DMS53 treated with DMSO at 0.1 percent for 48 hours (cell line): ENCODE data around the gene SUPT3H.

Source experiments
- DNase-seq: peaks from one replicate; lab custom pipeline; 2025; ENCODE audit not compliant: unreplicated experiment; lab: John Stamatoyannopoulos, UW

The SUPT3H gene

DNA sequence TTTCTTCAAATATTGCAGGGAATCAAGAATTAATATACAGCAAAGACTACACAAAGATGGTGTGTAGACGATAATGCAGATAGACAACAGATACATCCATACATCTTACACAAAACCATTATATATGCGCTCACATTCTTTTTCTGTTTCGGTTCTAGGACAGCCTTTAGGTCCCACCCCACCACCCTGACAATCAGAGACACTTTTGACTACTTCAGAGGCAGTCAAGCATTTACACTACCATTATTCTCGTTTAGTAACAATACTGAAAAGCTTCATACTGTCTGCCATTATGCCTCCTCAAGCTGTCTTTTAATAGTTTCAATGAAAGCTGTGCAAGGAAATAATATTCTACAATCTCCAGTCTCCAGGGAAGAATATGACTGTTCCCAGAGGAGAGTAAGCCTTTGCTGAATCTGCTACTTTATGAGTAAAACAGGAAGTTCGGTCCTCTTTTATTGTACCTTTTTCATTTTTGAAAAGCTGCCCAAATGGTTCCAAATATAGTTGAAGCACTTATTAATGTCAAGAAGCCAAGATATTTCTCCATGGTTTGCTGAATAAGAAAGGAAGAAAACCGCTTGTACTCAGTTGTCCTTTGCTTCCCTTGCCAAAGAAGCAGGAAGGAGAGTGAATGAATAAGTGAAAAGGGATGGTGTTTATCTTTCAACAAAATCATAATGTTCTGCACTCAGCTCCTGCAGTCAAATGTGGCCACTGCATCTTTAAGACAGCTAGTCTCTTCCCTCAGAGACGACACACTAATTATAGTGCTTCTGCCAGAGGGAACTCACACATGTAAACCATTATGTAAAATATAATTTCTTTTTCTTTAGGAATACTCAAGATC lies 521.9 kb downstream of the SUPT3H start:
- DNase-seq: no peak

- DNase-seq: no peak
These were observed 522.9 kb downstream of the SUPT3H start for GRCh38 chr6:44854712-44855443.

DNA sequence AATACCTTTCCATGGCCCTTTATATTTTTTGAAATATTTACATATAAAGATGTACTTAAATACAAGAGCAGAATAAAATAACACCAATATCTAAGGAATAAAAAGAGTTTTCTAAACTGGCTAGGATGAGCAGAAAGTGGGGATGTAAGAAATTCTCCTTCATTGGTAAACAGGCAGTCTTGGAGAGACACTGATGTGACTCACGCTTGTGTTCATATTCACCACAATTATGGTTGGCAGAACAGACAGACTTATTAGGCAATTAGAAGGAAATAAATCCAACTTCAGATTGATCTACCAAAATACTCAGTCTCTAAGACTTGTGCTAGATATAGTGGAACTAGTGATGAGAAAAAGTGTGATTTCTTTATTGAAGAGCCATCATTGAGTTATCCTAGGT lies 526.6 kb downstream of the SUPT3H start:
- DNase-seq: no peak

DNA sequence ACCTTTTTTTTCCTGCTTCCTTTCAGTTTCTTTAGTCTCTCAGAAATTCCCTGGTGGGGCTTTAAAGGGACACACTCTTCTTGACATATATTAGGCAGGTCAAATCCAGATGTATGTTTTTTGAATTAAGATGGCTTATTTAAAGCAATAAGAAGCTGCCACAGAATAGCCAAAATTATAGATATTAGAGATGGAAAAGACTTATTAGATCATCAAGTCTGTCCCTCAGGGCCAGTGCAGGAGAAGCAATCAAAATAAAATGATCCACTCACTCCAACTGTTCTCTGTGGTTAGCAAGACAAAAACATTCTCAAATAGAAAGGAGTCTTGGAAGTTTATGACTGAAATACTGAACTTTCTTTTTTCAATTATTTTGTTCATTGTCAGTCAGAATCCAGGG lies 527.4 kb downstream of the SUPT3H start:
- no peak for DNase-seq

GRCh38 chr6:44849806-44850205 lies 527.9 kb downstream of the SUPT3H start:
- no peak for DNase-seq

GRCh38 chr6:44843734-44844133 lies 534.0 kb downstream of the SUPT3H start:
- DNase-seq: no peak

DNA sequence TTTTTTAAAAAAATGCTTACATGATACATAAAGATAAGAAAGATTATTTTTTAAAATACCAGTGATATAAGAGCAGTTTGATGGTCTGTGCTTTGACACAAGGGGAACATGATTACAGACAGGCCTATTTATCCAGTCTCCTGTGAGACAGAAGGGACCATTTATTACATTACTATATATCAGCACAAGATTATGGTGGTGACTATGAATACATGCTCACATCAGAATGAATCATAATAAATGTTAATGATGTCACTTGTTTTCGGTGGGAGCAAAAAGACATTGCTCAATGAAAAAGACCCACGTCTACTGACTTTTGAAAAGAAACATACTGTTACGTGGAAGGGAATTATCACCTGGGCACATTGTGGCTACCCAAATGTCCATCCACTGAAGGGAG lies 535.1 kb downstream of the SUPT3H start:
- DNase-seq: no peak

GRCh38 chr6:44841829-44842228 lies 535.9 kb downstream of the SUPT3H start:
- no peak for DNase-seq

DNA sequence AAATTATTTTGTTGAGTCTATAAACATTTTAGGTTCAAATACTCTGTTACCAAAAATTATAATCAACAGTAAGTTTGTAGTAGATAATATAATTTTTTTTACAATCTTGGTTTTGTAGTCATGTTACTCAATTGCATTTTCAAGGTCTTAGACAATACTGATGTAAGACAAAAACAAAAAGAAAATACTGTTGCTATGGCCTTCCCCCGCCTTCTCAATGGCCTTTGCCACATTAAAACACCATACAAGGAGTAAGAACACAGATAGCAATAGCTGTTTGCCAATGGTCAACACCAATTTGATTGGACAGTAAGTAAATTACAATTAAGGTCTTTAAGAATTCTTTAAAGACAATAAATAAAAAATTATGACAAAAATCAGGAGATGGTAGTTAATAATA lies 540.0 kb downstream of the SUPT3H start:
- no peak for DNase-seq

- no peak for DNase-seq
These were observed 540.5 kb downstream of the SUPT3H start for GRCh38 chr6:44837255-44837654.

DNA sequence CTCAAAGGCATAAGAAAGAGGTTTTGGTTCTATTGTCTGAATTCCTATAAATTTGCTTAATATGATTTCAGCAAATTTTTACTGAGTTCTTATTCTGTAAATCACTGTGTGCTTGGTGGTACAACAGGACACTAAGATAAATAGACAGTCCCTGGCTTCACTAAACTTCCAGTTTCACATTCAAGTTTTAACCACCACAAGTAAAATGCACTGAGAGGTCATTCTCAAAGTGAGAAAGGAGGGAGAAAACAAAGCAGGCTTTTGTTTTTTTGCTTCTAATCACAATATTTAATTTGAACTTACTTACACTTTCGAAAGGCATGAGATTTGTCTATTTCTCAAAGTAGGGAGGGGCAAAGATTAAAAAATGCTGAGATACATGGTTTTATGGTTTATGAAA lies 544.5 kb downstream of the SUPT3H start:
- no peak for DNase-seq

DNA sequence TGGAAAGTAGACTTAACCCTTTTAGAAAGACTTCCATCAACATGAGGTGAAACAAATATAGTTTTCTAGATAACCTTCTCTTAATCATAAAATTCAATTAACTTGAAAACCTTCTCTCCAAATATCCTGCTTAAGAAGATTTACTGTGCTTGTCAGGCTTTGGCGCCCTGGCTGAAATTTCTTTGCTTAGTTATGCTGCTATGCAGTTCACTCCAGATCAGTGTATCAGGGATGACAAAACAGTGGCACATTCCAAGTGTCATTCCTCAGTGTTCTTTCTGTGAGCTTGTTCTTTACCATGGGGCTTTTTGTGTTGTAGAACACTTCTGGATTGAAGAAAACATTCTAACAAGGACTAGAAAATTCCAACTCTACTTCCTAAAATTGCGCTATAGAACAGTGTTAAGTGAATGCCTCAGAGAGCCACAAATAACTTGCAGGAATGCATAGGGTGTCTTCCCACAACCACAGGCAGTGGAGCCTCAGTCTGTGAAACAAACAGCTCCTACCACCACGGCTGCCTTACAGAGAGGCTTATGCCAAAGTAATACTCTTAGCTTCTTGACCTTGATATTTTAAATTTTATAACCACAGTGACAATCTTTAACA lies 546.6 kb downstream of the SUPT3H start:
- DNase-seq: no peak

DNA sequence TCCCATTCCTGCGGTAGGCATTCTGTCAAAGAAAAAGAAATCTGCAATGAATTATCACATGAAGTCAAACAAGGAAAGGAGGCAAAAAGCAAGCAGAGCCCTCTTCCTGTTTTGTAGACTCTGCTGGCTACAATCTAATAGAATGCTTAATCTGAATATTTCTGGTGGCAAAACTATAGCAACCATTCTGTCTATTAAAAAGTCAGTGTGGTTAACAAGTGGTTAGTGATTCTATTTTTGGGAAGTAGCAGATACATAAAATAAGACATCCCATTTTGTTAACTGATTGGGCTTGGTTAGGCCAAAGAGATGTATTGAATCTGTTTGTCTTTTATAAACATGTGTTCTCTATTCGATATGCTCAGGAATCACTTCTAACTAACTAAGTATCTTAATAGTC lies 547.9 kb downstream of the SUPT3H start:
- no peak for DNase-seq

DNA sequence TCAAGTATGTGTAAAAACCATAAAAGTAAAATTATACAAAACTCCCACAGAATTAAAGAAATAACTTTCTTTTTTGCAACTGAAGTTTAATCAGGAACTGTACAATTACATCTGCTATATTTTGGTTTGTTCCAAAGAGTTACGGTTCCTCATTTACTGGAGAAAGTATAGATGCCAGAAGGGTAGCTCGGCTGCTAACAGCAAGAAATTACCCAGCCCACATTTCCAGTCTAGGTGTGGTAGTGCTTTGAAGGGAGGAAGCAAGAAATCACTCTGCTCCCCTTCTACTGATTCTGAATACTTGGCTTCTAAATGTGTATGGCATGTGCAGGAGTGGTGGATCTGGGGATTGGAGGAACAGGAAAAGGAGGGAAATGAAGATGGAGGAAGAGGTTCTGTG lies 549.0 kb downstream of the SUPT3H start:
- DNase-seq: no peak

- no peak for DNase-seq
These were observed 551.6 kb downstream of the SUPT3H start for GRCh38 chr6:44826025-44826676.

DNA sequence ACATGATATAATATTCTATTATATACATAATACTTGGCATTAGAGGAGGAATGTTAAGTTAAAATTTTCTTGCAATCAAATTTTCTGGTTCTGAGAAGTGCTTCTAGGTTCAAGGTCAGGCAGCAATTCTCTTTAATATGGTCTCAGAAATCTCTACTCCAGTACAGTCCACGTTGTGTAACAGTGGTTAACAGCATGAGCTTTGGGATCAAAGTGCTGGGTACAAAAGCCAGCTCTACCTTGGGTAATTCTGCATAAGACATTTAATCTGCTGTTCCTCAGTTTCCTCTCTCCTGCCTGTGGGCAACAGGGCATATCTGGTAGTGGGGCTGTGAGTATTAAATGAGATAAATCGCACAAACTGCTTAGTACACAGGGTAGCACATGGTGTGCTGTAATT lies 552.5 kb downstream of the SUPT3H start:
- no peak for DNase-seq

GRCh38 chr6:44824567-44824966 lies 553.2 kb downstream of the SUPT3H start:
- DNase-seq: no peak

- no peak for DNase-seq
These were observed 557.0 kb downstream of the SUPT3H start for GRCh38 chr6:44820759-44821158.

DNA sequence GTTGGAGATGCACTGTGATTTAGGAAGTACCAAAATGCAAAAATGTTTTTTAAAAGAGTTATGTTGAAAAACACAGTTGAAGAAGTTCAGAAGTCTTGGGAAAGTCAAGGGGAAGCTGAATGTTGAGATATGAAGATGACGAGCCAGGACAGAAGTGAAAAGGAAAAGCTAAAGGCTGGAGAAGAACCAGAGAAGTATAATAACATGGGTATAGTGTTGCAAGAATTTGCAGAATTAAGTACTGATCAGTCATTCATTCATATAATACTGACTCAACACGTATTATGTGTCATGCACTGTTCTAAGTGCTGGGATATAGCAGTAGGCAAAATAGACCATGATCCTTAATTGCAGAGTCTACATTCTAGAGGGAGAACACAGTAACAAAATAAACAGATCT lies 557.4 kb downstream of the SUPT3H start:
- no peak for DNase-seq

- no peak for DNase-seq
These were observed 566.3 kb downstream of the SUPT3H start for GRCh38 chr6:44811456-44811855.

- no peak for DNase-seq
These were observed 568.5 kb downstream of the SUPT3H start for GRCh38 chr6:44809258-44809657.

DNA sequence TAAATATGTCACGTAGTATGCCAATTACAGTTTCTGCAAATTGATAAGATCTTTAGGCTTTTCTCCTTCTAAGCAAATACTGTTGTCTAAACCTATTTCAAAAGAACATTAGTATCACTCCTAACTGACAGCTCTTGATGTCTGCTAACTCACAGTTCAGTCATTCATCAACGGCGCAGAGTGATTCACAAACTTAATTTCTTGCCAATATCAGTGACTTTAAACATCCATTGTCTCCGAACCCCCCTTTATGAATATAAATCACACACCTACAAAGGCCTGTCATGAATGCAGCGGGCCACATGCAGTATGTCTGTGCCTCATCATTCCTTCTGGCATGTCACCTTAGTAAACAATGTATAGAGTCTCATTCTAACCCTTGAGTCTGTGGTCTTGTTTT lies 569.6 kb downstream of the SUPT3H start:
- no peak for DNase-seq
